HG03571 (cell line): Measurements from ENCODE around the gene TPPP2.
"Not testable (repeated sequence)": the region's sequence is repeated elsewhere in the genome, so short reads cannot be mapped to it uniquely, and the experiment has no call there.

Source experiments
- ATAC-seq: cut with Tn5 transposase; IDR thresholded peaks from one replicate; pipeline ENCODE4 v1.9.1; 2021; ENCODE audit not compliant: unreplicated experiment

TPPP2 gene

DNA sequence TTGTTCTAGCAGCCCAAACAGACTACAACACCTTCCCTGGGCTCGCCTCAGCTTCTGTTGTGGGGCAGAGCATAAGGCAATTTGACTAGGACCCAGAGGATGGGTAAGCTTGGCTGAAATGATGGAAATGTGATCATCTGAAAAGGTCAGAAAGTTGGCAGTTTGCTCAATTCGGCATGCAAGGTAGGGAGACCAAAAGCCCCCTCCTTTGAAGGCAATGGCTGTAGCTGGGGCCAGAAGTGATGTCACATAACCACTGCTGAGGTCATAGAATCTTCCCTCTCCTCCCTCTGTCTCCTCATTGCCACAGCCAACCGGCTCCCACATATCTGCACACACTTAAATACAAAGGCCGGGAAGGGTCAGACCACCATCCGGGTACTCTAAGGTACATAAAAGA lies at the start of gene TPPP2:
TPPP2 (plus strand) TSS at position 301 of the 400 bp plus-strand sequence. CDS start 365 bp downstream, outside the sequence.
- no peak for ATAC-seq

DNA sequence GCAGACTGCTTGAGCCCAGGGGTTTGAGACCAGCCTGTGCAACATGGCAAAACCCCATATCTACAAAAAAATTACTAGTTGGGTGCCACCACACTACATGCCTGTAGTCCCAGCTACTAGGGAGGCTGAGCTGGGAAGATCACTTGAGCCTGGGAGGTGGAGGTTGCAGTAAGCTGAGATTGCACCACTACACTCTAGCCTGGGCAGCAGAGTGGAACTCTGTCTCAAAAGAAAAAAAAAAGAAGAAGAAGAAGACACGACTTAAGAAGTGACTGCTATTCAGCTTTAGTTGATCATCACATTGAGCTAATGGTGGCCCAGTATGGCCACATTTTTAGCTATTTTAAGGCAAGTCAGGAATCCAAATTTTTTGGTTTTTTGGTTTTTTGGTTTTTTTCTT lies 49.1 kb upstream of the TPPP2 start:
- no peak for ATAC-seq

DNA sequence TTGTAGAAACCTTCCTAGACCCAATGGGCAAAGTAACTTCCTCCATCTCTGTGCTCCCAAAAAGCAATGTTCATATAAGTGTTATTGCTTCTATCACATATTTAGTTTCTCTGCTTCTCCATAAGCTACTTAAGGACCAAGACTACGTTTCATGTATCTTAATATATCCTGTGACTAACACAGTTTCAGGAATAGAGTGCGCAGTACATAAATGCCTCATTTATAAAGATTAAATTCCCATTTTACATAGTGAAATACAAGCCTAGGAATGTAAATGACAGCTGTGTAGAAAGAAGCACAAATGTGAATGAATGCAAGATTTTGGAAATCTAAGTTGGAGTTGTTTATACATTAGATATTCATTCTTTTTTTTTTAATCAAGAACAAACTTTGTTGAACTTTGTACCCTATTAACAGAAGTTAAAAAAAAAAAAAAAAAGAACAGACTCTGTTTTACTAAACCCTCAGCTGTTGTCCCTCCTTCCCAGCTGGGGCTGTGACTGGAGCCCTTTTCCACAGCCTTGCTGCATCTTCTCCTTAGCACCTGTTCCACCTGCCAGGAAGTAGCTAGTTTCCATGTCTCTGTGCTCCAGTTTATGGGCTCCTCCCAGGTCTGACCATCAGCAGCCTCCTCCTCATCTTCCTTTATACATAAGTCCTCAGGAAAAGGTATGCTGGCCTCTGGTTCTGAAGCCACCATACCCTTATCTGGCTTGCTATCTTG lies 47.2 kb upstream of the TPPP2 start:
- no peak for ATAC-seq

DNA sequence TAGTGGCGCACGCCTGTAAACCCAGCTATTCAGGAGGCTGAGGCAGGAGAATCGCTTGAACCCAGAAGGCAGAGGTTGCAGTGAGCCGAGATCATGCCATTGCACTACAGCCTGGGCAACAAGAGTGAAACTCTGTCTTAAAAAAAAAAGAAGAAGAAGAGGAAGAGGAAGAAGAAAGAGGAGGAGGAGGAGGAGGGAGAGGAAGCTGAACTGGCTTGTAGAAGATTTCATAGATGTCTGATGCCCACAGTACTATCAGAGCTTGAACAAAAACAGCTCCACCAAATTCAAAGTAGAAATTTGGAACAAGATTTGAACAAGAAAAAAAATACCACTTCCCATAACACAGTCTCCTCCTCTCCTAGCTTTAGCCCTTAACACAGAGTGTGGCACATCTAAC lies 44.4 kb upstream of the TPPP2 start:
- ATAC-seq = not testable (repeated sequence)

DNA sequence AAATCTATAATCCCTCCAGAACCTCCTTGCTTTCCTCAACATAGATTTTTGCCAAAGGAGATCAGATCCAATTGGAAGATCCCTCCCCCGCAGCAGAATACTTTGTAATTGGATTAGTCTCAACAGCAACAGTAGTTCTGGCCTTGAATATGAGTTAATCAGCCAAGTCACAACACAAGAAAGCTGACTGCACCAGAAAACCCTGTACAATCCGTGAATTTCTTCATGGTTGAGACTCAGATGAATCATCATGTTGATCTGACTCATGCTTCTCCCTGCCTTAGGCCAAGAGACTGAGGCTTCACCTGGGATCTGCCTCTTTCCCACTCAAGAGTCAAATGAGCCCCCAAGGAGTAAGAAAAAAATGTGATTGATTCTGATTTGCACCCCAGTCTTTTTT lies 43.2 kb upstream of the TPPP2 start:
- no peak for ATAC-seq

DNA sequence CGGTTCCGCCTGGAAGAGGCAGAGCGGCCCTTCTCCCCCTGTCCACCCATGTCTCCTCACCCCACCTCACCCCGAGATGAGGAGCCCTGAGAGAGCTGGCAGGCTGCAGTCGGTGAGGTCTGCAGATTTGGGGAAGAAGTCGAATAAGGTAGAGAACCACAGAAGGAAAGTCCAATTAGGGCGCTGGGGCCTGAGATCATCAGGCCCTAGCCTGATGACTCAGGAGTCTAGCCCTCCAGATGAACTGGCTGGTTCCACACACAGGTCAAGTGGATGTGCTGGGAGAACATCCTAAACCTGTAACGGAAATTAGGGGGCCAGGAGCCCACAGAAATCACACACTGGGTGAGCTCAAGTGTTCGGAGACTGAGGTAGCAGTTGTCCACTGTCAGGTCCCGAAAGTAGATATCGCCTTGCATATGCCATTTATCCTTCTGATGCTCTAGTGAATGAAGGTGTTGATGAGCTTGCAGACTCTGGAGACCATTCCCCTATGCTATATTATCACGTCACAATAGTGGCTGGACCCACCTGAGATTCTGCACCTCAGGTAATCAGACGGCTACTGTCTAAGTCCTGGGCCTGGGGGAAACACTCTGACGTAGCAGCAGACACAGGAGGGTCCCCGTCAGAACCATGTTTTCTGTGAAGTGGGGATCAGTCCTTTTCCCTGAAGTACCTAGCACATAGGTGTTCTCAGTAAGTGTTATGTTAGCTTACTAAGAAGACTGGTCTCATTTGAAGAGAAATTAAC lies 41.1 kb upstream of the TPPP2 start:
- ATAC-seq = no peak

DNA sequence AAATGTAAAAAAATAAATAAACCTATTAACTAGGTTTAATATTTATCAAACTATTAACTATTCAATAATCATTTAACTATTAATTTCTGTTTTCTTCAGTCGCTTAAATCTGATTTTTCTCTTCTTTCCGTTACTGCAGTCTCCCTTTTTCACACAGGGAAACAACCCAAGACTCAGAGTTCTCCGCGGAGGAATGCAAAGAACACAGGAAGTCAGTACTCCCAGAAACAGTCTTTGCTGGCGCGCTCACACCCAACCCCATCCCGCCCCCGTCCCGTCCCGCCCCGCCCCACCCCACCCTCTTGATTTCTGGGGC lies 40.6 kb upstream of the TPPP2 start:
- ATAC-seq = no peak

DNA sequence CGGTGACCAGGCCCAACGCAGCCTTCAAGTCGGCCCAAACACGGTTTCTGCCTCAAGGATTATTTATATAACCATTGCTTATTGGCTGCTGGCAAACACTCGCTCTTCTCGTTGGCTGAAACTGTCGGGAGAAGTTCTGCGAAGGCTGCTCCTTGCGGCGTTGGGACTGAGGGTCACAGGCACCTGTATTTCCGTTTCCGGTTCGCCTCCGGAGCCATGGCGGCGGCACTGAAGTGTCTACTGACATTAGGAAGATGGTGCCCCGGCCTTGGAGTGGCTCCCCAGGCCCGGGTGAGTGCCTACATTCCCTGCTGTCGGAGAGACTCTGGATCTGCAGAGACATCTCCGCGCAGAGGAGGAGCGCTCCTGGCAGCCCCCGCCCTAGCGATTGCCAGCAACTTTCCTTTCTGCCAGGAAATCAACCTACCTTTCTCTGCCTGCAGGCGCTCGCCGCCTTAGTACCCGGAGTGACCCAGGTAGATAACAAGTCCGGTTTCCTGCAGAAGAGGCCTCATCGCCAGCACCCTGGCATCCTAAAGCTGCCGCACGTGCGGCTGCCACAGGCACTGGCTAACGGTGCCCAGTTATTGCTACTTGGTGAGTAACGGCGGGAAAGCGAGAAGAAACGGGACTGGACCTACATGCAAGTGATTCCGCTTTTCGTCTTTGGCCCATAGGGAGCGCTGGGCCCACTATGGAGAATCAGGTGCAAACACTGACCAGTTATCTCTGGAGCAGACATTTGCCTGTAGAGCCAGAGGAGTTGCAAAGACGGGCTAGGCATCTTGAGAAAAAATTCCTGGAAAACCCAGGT lies 40.0 kb upstream of the TPPP2 start, which contains the start of gene METTL17:
METTL17 (plus strand) TSS at position 194 of the 814 bp plus-strand sequence; CDS start at position 217, 23 bp downstream.
- ATAC-seq = peak; percentile 94

DNA sequence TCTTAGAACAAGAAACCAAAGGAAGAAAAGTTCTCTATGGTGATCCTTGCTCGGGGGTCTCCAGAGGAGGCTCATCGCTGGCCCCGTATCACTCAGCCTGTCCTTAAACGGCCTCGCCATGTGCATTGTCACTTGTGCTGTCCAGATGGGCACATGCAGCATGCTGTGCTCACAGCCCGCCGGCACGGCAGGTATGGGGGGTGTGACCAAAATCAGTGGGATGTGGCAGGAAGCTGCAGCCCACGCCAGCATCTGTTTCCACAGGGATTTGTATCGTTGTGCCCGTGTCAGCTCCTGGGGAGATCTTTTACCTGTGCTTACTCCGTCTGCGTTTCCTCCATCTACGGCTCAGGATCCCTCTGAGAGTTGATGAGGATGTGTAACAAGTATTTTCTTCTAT lies 33.5 kb upstream of the TPPP2 start:
- no peak for ATAC-seq

DNA sequence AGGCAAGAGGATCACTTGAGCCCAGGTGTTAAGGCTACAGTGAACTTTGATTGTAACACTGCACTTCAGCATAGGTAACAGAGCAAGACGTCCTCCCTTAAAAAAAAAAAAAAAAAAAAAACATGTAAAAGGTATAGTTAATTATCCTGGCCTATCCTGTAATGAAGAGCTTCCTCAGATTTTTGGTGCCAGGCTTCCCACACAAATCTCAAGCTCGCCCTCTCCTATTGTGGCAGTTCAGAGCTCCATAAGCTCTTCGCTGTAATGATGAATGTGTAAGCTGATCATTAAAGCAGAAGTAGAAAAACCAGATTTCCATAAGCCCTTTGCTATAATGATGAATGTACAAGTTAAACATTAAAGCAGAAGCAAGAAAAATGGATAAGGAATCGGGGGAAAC lies 32.9 kb upstream of the TPPP2 start:
- no peak for ATAC-seq

DNA sequence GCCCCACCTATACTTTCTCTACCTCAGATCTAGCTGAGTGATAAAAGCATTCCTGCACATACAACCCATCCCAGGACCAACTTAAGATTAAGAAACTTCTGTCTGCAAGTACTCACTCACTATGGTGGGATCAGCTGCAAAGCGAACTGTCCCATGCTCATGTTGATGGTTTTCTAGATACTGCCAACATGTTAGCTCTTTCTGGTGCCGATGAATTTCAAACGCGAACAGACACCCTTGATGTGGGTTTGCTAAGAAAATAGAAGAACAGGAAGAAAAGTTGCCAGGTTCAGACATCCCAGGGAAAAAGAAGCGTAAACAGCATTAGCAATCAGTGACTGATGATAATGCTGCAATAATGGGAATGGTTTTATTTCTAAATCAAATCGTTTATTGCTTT lies 32.5 kb upstream of the TPPP2 start:
- no peak for ATAC-seq

DNA sequence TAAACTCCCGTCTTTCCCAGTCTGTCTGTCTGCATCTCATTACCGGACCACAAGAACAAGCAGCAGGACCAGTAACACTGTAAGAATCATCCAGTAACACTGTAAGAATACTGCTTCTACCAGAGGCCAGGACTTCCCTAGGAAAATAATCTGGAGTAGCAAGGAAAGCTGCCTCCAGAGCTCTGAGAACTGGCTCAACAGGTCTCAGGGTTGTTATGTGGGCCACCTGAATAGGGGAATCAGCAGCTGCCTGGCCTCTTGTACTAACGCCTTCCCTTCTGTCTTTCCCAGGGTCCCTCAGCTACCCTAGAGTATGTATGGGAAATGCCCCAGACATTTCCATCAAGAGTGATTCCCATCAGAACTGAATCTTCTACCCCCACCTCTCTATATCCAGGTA lies 31.9 kb upstream of the TPPP2 start:
- no peak for ATAC-seq

DNA sequence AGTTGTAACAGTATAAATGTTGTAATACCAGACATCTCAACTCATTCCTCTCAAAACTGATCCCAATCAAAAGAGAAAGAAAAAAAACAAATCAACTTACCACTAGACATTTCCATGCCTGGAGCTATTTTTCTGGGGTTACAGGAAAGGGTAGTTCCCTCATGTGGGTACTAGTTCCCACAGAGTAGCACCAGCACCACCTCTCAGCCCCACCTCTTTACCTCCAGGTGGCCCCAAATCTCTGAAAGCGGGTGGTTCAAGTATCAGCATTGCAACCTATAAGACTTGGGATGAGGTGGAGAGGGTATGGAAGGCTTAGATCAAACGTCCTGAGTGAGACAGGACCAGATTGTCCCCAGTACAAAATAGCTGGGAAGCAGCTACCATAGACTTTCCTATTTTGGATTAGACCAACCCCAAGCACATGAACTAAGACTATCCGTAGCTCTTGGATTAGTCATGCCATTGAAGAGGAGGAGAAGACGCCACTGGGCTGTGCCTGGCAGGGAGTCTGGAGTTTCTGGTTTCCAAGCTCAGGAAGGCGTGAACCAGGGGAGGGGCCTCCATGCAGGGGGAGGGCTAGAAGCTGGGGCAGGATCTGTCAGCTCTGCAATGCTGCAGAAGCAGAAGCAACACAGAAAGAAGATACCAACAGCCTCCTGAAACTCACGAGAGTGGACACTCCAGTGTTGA lies 31.2 kb upstream of the TPPP2 start, which contains the start of gene SLC39A2:
SLC39A2 (plus strand) TSS at position 620 of the 693 bp plus-strand sequence. CDS start 154 bp downstream, outside the sequence.
- ATAC-seq = no peak

DNA sequence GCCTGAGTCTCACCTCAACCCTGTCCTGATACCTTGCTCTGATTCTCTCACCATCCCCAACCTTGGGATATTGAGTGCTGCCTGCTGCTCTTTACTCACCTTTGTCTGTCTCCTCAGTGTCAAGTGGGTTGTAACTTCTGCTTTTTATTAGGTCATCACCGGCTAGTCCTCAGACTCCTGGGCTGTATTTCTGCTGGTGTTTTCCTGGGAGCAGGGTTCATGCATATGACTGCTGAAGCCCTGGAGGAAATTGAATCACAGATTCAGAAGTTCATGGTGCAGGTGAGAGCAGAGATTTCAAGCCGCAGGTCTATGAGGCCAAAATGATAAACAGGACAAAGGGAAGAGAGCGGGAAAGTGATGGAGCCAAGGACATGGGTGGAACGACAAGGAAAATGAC lies 30.4 kb upstream of the TPPP2 start:
- ATAC-seq = no peak

DNA sequence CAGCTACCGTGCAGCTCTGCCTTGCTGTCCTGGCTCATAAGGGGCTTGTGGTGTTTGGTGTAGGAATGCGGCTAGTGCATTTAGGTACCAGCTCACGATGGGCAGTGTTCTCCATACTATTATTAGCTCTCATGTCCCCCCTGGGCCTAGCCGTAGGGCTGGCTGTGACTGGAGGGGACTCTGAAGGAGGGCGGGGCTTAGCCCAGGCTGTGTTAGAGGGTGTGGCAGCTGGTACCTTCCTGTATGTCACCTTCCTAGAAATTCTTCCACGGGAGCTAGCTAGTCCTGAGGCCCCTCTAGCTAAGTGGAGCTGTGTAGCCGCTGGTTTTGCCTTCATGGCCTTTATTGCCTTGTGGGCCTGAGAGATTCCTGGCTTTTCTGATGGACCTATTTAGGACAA lies 28.8 kb upstream of the TPPP2 start:
- ATAC-seq = no peak

DNA sequence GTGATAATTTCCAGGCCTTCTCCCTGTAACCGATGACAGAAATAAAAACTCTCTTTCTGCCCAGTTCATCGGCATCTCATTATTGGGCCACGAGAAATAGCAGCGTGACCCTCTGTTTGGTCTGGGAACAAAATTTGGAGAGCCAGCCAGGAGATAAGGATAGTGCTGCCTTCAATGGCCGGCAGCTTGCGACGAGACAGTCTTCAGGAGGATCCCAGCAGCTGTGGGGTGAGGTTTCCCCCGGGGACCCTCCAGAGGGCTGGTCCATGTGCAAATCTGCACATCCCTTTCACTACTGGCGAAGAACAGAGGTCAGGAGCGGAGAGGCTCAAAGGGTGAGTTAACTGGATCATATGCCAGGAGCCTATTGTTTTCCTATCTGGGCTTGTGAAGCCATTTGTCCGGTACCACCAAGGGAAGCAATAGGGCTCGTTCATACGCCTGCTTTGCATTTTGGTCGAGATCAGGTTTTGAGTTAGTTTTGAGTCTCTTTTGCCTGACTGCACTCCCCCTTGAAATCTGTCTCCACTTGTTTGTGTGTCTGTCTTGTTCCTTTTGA lies 26.1 kb upstream of the TPPP2 start:
- ATAC-seq = no peak

DNA sequence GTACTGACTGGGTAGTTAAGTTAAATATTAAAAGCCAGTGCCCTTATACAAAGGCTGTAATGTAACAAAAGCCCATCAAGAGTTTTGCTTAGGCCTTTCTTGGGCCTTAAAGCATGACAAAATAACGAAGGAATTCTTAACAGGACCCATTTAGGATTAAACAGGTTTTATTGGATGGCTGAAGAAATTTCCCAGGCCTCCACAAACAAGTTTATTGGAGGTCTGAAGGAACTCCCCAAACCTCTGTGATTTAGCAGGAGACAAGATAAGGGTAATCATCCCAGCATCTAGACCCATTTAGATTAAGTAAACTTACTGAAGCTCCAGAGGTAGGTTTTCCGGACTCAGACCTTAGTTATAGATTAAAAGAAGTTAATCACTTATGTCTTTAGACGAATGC lies 20.3 kb upstream of the TPPP2 start:
- not testable (repeated sequence) for ATAC-seq

DNA sequence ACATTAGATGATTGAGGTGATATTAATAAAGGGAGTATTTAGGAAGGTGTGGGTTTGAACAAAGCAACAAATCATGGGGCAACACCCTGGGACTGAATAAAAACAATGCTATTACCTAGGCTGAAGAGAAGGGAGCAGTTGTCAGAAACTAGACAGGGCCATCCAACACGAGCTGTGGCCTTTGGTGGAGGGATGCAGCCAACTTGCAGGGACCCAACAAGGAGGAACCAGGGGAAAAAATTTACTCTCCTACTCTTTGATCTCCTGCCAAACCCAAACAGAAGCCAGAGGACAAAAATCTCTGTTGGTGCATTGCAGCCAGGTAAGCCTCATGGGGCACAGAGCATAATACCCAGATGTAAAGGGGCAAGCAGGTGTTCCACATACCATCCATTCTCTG lies 18.9 kb upstream of the TPPP2 start:
- no peak for ATAC-seq

DNA sequence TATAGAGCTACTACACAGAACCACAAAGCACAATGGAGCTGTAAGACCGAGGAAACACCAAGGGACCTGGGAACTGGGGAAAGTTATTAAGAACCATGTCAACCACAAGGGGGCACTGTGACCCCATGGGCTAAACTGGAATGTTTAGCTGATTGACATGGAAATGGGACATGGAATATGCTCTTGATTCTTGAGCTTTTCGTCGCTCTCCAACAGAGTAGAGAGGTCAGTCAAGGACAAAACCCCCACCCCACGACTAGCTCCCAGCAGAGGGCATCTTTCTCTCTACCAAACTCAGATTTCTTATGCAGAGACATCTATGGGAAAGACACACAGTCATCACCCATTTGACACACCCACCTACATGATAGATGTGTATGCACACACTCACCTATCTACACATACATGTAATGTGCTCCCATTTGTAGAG lies 15.2 kb upstream of the TPPP2 start:
- ATAC-seq = no peak

DNA sequence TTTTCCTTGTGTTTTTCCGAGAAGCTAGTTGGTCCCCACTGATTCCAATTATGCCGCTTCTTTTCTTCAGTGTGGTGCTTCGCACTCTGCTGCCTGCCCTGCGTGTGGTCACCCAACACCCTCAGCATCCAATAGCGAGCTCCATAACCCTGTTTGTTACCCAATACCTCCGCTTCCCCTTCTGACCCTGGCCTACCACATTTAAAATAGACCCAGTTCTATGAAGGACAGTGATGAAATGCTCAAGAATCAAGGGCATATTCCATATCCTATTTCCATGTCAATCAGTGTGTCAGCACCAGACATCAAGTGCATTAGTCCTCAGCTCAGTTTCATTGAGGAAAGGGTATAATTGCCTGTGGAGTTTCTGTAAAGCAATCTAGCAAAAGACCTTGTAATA lies 14.7 kb upstream of the TPPP2 start:
- ATAC-seq = no peak
